ENCODE results near the gene PIAS4.

The PIAS4 gene

DNA sequence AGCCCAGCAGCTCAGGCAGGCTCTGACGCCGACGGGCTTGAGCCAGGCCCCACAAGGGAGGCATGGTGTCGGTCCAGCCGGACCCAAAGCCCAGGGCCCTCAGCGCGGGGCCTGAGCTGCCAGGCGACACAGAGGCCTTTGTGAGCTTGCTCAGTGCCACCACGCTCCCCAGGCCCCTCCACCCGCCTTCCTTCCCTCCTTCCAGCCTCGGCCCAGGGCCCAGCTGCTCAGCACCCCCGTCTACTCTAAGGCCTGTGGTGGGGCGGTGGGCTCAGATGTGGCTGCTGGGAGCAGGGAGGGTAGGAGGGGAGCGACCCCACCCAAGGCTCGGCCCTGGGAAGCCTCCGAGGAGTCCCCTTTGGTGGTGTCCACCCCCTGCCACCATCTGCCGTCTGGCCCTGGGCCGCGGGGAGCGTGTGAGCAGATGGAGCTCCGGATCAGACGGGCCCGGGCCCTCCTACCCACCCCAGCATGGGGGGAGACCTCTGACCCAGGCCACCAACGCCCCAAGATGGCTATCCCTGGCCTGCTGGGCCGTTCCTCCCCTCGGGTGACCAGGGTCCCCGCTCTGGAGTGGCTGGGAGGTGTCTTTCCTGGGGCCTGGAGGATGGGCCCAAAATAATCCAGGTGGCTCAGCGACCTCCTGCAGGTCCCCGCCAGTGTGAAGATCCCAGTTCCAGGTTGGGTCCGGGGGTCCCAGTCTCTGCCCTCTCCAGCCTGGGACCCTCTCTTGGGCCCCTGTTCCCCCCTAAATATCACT is 51.3 kb downstream of the PIAS4 start:
- Histone ChIP-seq H3K27me3 (ENCODE audit: insufficient read depth, low read length, poor library complexity) (no peaks in the 10 kb centered on the region), H3K79me2 (ENCODE audit: insufficient read depth, low read length) (peaks cover 99% of the 10 kb centered on the region), H3K36me3 (ENCODE audit: insufficient read depth, low read length) (peaks cover 62% of the 10 kb centered on the region), H3K9ac (ENCODE audit: low read depth, low read length) (no peak overlapping the region), H3K4me1 (ENCODE audit: insufficient read depth, low read length) (peaks cover 15% of the 10 kb centered on the region), H2AFZ (ENCODE audit: low read depth, low read length) (no peak overlapping the region), H3K4me3 (ENCODE audit: low read depth in 1 of 2, low read length in 2 of 2) (no peak overlapping the region), H4K20me1 (ENCODE audit: insufficient read depth, low read length) (peaks cover 91% of the 10 kb centered on the region), H3K4me2 (ENCODE audit: insufficient read depth, low read length) (no peak overlapping the region), H3K27ac (ENCODE audit: low read length) (no peak overlapping the region), H3K9me3 (ENCODE audit: insufficient read depth, low read length, severe bottlenecking) (no peaks in the 10 kb centered on the region)
- peak; percentile 4 for DNase-seq
- TF ChIP-seq, protein P1, sequence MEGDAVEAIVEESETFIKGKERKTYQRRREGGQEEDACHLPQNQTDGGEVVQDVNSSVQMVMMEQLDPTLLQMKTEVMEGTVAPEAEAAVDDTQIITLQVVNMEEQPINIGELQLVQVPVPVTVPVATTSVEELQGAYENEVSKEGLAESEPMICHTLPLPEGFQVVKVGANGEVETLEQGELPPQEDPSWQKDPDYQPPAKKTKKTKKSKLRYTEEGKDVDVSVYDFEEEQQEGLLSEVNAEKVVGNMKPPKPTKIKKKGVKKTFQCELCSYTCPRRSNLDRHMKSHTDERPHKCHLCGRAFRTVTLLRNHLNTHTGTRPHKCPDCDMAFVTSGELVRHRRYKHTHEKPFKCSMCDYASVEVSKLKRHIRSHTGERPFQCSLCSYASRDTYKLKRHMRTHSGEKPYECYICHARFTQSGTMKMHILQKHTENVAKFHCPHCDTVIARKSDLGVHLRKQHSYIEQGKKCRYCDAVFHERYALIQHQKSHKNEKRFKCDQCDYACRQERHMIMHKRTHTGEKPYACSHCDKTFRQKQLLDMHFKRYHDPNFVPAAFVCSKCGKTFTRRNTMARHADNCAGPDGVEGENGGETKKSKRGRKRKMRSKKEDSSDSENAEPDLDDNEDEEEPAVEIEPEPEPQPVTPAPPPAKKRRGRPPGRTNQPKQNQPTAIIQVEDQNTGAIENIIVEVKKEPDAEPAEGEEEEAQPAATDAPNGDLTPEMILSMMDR (IDR thresholded peaks at IDR 0.05; ENCODE audit: borderline replicate concordance, extremely low read depth, low read length, poor library complexity, severe bottlenecking): no peak
- TF ChIP-seq EZH2 (IDR thresholded peaks at IDR 0.05; ENCODE audit: borderline replicate concordance, low read depth, low read length, severe bottlenecking): no peak
- peak; percentile 13; the same call in 1 of the 3 replicates for ATAC-seq (ENCODE audit: insufficient read depth, low read depth)

DNA sequence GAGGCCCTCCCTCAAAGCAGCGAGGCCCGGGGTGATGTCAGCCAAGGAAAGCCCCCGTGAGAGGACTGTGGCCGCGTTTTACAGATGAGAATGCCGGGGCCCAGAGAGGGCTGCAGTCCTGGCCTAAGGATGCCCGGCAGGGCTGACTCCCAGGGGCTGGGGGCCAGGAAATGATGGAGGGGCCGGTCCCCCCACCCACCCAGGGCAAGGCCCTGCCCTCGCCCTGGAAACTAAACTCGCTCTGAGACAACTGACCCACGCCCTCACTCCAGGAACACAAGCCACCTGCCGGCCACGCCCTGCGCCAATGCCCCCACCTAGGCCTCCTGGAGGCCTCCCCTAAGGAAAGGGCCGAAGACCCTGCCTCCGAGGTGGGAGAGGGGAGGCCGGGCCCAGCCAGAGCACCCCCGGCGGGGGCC is 51.9 kb downstream of the PIAS4 start:
- peaks cover 21% of the 10 kb centered on the region for H3K4me1 ChIP-seq (ENCODE audit: insufficient read depth, low read length)
- no peak overlapping the region for H3K27ac ChIP-seq (ENCODE audit: low read length)
- peaks cover 91% of the 10 kb centered on the region for H4K20me1 ChIP-seq (ENCODE audit: insufficient read depth, low read length)

DNA sequence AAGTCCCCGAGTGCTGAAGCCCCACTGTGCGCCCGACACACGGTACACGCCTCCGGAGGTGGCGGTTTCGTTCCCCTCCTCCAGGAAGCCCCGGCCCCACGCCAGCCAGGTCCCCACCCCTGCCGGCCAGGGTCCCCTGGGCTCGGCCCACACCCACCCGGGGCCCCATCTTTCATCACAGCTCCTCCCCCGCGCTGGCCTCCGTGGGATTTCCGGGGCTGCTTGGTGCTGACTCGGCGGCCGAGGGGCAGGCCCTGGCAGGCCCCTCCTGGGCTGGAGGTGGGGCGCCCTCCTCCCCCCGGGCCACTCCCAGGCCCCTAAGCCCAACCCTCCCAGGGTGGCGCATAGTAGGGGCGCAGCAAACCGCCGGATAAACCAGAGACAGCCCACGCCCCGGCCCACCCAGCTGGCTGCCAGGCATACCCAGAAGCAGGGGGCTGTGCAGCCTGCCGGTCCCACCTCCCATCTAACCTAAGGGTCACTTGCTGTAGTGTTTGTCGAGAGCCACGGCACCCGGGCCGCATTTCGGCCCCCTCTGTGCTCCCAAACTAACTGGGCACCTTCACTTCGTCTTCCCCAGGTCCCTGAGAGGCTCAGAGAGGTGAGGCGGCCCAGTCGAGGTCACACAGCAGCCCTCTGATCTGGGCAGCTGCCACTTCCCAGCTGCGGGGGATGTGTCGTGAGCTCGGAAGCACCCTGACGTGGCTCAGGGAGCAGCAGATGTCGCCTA is 52.5 kb downstream of the PIAS4 start:
- peaks cover 90% of the 10 kb centered on the region for H4K20me1 ChIP-seq (ENCODE audit: insufficient read depth, low read length)
- no peak overlapping the region; the same call in 1 of the 2 replicates for H3K27ac ChIP-seq (ENCODE audit: low read length)
- peak; percentile 6 for DNase-seq
- peaks cover 27% of the 10 kb centered on the region for H3K4me1 ChIP-seq (ENCODE audit: insufficient read depth, low read length)
- no peak for TF ChIP-seq EZH2 (IDR thresholded peaks at IDR 0.05; ENCODE audit: borderline replicate concordance, low read depth, low read length, severe bottlenecking)
- TF ChIP-seq, protein P1 (IDR thresholded peaks at IDR 0.05; ENCODE audit: borderline replicate concordance, extremely low read depth, low read length, poor library complexity, severe bottlenecking): no peak
- no peak for ATAC-seq (ENCODE audit: insufficient read depth, low read depth)
- peaks cover 60% of the 10 kb centered on the region for H3K36me3 ChIP-seq (ENCODE audit: insufficient read depth, low read length)
- peaks cover 99% of the 10 kb centered on the region for H3K79me2 ChIP-seq (ENCODE audit: insufficient read depth, low read length)
- no peak overlapping the region for H3K4me3 ChIP-seq (ENCODE audit: low read depth in 1 of 2, low read length in 2 of 2)
- no peak overlapping the region for H2AFZ ChIP-seq (ENCODE audit: low read depth, low read length)
- no peaks in the 10 kb centered on the region for H3K27me3 ChIP-seq (ENCODE audit: insufficient read depth, low read length, poor library complexity)
- no peak overlapping the region for H3K9ac ChIP-seq (ENCODE audit: low read depth, low read length)
- H3K9me3 ChIP-seq (ENCODE audit: insufficient read depth, low read length, severe bottlenecking): no peaks in the 10 kb centered on the region
- H3K4me2 ChIP-seq (ENCODE audit: insufficient read depth, low read length): no peak overlapping the region

More for the DNA sequence above, 51.9 kb downstream of the PIAS4 start:
- no peaks in the 10 kb centered on the region for H3K9me3 ChIP-seq (ENCODE audit: insufficient read depth, low read length, severe bottlenecking)
- no peaks in the 10 kb centered on the region for H3K27me3 ChIP-seq (ENCODE audit: insufficient read depth, low read length, poor library complexity)
- DNase-seq (no peak), ATAC-seq (ENCODE audit: insufficient read depth, low read depth) (no peak)
- H3K4me3 ChIP-seq (ENCODE audit: low read depth in 1 of 2, low read length in 2 of 2): no peak overlapping the region
- H3K9ac ChIP-seq (ENCODE audit: low read depth, low read length): no peak overlapping the region
- H2AFZ ChIP-seq (ENCODE audit: low read depth, low read length): no peak overlapping the region
- peaks cover 62% of the 10 kb centered on the region for H3K36me3 ChIP-seq (ENCODE audit: insufficient read depth, low read length)
- TF ChIP-seq, protein P1 (IDR thresholded peaks at IDR 0.05; ENCODE audit: borderline replicate concordance, extremely low read depth, low read length, poor library complexity, severe bottlenecking): no peak
- TF ChIP-seq EZH2 (IDR thresholded peaks at IDR 0.05; ENCODE audit: borderline replicate concordance, low read depth, low read length, severe bottlenecking): no peak
- H3K4me2 ChIP-seq (ENCODE audit: insufficient read depth, low read length): no peak overlapping the region
- H3K79me2 ChIP-seq (ENCODE audit: insufficient read depth, low read length): peaks cover 99% of the 10 kb centered on the region
